Measurements from ENCODE around the gene TDP1. TPM values are rescaled to one million over a fixed set of nuclear protein-coding genes. Genes with fewer than 3 reads are reported as not detected.

Gene TDP1
- total RNA-seq, 4 donors from 2014 or later = 11.1 to 21.6 (median 12.2) TPM

- no peak overlapping the region for H3K4me3 ChIP-seq (ENCODE audit: low read depth, poor library complexity, severe bottlenecking)
- DNase-seq (ENCODE audit: low spot score in 2 of 2) = no peak
- TF ChIP-seq POLR2A (IDR thresholded peaks at IDR 0.05) = no peak
- TF ChIP-seq, protein P1, sequence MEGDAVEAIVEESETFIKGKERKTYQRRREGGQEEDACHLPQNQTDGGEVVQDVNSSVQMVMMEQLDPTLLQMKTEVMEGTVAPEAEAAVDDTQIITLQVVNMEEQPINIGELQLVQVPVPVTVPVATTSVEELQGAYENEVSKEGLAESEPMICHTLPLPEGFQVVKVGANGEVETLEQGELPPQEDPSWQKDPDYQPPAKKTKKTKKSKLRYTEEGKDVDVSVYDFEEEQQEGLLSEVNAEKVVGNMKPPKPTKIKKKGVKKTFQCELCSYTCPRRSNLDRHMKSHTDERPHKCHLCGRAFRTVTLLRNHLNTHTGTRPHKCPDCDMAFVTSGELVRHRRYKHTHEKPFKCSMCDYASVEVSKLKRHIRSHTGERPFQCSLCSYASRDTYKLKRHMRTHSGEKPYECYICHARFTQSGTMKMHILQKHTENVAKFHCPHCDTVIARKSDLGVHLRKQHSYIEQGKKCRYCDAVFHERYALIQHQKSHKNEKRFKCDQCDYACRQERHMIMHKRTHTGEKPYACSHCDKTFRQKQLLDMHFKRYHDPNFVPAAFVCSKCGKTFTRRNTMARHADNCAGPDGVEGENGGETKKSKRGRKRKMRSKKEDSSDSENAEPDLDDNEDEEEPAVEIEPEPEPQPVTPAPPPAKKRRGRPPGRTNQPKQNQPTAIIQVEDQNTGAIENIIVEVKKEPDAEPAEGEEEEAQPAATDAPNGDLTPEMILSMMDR (IDR thresholded peaks at IDR 0.05) = no peak
- intact Hi-C loops (cut with DNase I; ENCODE audit: low total_unique reads) = no loop called here
- 98 to 100% methylated on average over 2 of the region's 2 CpGs for WGBS, 2 donors
Observed at GRCh38 chr14:89918721-89919120, 37.0 kb upstream of the TDP1 start.

- intact Hi-C loops (cut with DNase I; ENCODE audit: low total_unique reads) = no loop called here
- TF ChIP-seq POLR2A (IDR thresholded peaks at IDR 0.05) = no peak
- TF ChIP-seq, protein P1 (IDR thresholded peaks at IDR 0.05) = no peak
- no peak for DNase-seq (ENCODE audit: low spot score in 2 of 2)
- no peak overlapping the region for H3K4me3 ChIP-seq (ENCODE audit: low read depth, poor library complexity, severe bottlenecking)
- 82 to 84% methylated on average over 2 of the region's 2 CpGs for WGBS, 2 donors
Observed at GRCh38 chr14:89920056-89920455, 35.7 kb upstream of the TDP1 start.

DNA sequence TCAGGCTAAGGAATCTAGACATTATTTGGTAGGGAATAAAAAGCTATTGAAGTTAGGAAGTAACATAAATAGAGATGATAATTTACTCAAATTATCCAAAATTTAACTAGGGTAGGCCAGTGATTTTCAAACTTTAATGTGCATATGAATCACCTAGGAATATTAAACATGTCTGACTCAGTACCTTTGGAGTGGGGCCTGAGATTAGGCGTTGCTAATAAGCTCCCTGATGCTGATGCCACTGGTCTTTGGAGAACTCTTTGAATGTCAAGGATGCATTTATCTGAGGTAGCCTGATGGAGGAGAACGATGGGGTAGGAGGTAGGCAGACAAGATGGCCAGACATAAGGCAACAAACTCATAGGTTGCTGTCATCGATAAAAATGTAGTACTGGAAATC is 34.4 kb upstream of the TDP1 start:
- no peak overlapping the region for H3K4me3 ChIP-seq (ENCODE audit: low read depth, poor library complexity, severe bottlenecking)
- 80% methylated on average over 3 of the region's 3 CpGs for WGBS, 2 donors
- intact Hi-C loops (cut with DNase I; ENCODE audit: low total_unique reads) = no loop called here
- TF ChIP-seq POLR2A (IDR thresholded peaks at IDR 0.05) = no peak
- TF ChIP-seq, protein P1 (IDR thresholded peaks at IDR 0.05) = no peak
- no peak for DNase-seq (ENCODE audit: low spot score in 2 of 2)

- no peak overlapping the region for H3K4me3 ChIP-seq (ENCODE audit: low read depth, poor library complexity, severe bottlenecking)
- 81 to 90% methylated on average over 6 of the region's 6 CpGs for WGBS, 2 donors
- TF ChIP-seq, protein P1 (IDR thresholded peaks at IDR 0.05) = no peak
- TF ChIP-seq POLR2A (IDR thresholded peaks at IDR 0.05) = no peak
- intact Hi-C loops (cut with DNase I; ENCODE audit: low total_unique reads) = no loop called here
- DNase-seq (ENCODE audit: low spot score in 2 of 2) = no peak
Observed at GRCh38 chr14:89922031-89922907, 33.5 kb upstream of the TDP1 start.

DNA sequence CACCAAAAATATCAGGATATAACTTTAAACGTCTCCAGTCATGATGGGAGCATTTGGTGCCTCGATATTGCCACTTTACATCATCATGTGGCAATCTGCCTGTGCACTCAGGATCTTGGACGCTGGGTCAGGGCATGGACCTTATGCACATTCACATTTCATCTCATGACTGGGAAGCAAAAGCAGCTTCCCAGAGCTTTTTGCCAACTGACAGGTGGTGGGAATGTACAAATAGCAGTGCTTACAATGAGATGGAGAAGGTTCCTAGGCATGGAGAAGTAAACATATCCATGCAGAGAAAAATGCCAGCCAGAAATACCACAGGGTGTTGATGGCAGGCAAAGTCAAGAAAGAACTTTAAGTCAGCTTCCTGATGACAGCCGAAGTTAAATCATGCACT is 31.5 kb upstream of the TDP1 start:
- WGBS, 2 donors = 68 to 69% methylated on average over 4 of the region's 4 CpGs
- intact Hi-C loops (cut with DNase I; ENCODE audit: low total_unique reads) = no loop called here

More for the DNA sequence above, 31.5 kb upstream of the TDP1 start:
- H3K4me3 ChIP-seq (ENCODE audit: low read depth, poor library complexity, severe bottlenecking) = no peak overlapping the region
- TF ChIP-seq, protein P1 (IDR thresholded peaks at IDR 0.05) = no peak
- no peak for TF ChIP-seq POLR2A (IDR thresholded peaks at IDR 0.05)
- DNase-seq (ENCODE audit: low spot score in 2 of 2) = no peak

Data from lower leg skin (tissue), 4 donors.